Measurements from ENCODE around the gene HSPB1.

HSPB1 gene

DNA sequence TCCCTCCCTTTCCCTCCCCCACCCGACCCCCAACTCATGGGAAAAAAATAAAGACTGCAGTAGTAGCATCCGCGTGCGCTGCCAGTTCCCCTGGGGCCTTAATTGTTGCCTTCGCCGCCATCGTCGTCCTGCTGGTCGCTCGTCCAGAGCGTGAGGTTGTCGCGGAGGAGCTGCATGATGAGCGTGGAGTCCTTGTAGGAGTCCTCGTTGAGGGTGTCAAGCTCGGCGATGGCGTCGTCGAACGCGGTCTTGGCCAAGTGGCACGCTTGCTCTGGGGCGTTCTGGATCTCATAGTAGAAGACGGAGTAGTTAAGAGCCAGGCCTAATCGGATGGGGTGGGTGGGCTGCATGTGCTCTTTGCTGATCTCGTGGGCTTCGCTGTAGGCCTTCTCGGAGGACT, 27.0 kb downstream of the HSPB1 start:
- no peak overlapping the region for H3K14ac ChIP-seq (ENCODE audit: low read length)
- H3K36me3 ChIP-seq (ENCODE audit: control insufficient read depth in 1 of 2, insufficient read depth in 2 of 2, low read length in 2 of 2): peaks cover 38 to 58% of the 10 kb centered on the region in 2 experiments
- H3K9me3 ChIP-seq (ENCODE audit: insufficient read depth, low read depth, low read length): no peaks in the 10 kb centered on the region
- H4K8ac ChIP-seq (ENCODE audit: low read depth, low read length): no peak overlapping the region
- H3K4ac ChIP-seq (ENCODE audit: low read depth, low read length): no peak overlapping the region
- H4K91ac ChIP-seq (ENCODE audit: low read depth, low read length): no peak overlapping the region
- H3K18ac ChIP-seq (ENCODE audit: low read length): no peak overlapping the region
- no peak overlapping the region for H2BK120ac ChIP-seq (ENCODE audit: insufficient read depth, low read length, poor library complexity)
- no peak overlapping the region for H3K4me3 ChIP-seq (ENCODE audit: low read depth, low read length)
- no peak overlapping the region for H2AK5ac ChIP-seq (ENCODE audit: low read length)
- no peaks in the 10 kb centered on the region for H3K27me3 ChIP-seq (ENCODE audit: insufficient read depth, low read length)
- no peak overlapping the region for H4K12ac ChIP-seq (ENCODE audit: low read depth, low read length)
- H3K4me2 ChIP-seq (ENCODE audit: low read length): no peak overlapping the region
- no peak overlapping the region for H3K9ac ChIP-seq (ENCODE audit: low read length)
- H2BK12ac ChIP-seq (ENCODE audit: low read length): no peak overlapping the region
- no peak for DNase-seq
- peaks cover 3% of the 10 kb centered on the region in 2 experiments for H3K4me1 ChIP-seq (ENCODE audit: control insufficient read depth in 1 of 2, insufficient read depth in 2 of 2, low read length in 2 of 2)
- peaks cover 13% of the 10 kb centered on the region for H3K79me2 ChIP-seq (ENCODE audit: control insufficient read depth, insufficient read depth, low read length, poor library complexity)
- no peaks in the 10 kb centered on the region for H3K79me1 ChIP-seq (ENCODE audit: low read length)
- H3K27ac ChIP-seq (ENCODE audit: low read depth, low read length): no peak overlapping the region
- no peak overlapping the region for H2AFZ ChIP-seq (ENCODE audit: insufficient read depth, low read length, poor library complexity)
- no CpG with 5 or more reads among the region's 29 CpGs for WGBS (ENCODE audit: extremely low coverage, insufficient coverage, insufficient read length)
- no peak overlapping the region for H3K23ac ChIP-seq (ENCODE audit: low read length)
- H2BK5ac ChIP-seq (ENCODE audit: low read depth, low read length, poor library complexity): no peak overlapping the region

DNA sequence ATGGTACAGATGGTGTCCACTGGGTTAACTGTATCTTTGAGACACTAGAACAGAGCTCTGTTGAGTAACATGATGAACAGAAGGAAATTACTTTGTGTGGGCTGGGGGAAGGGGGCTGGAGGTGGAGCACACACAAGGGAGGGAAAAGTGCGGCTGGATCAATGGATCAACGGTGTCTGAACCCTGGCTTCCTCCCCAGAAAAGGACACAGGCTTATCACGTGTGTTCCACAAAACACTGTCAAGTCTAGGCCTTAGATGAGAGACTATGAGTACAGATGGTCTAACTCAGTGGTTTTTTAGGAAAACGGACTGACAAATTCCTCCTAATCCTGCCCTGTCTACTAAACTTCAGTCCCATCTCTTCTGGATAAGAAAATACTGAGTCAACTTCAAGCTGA, 27.8 kb downstream of the HSPB1 start:
- Histone ChIP-seq H3K4me3 (ENCODE audit: low read depth, low read length) (no peak overlapping the region), H3K79me1 (ENCODE audit: low read length) (no peaks in the 10 kb centered on the region), H4K12ac (ENCODE audit: low read depth, low read length) (no peak overlapping the region), H2AK5ac (ENCODE audit: low read length) (no peak overlapping the region), H3K9ac (ENCODE audit: low read length) (no peak overlapping the region), H4K8ac (ENCODE audit: low read depth, low read length) (no peak overlapping the region), H3K9me3 (ENCODE audit: insufficient read depth, low read depth, low read length) (no peaks in the 10 kb centered on the region), H3K27ac (ENCODE audit: low read depth, low read length) (no peak overlapping the region), H2AFZ (ENCODE audit: insufficient read depth, low read length, poor library complexity) (no peak overlapping the region), H2BK120ac (ENCODE audit: insufficient read depth, low read length, poor library complexity) (no peak overlapping the region), H3K14ac (ENCODE audit: low read length) (no peak overlapping the region), H4K91ac (ENCODE audit: low read depth, low read length) (no peak overlapping the region), H3K4ac (ENCODE audit: low read depth, low read length) (no peak overlapping the region), H3K4me2 (ENCODE audit: low read length) (no peak overlapping the region), H3K79me2 (ENCODE audit: control insufficient read depth, insufficient read depth, low read length, poor library complexity) (peaks cover 15% of the 10 kb centered on the region), H3K36me3 (ENCODE audit: control insufficient read depth in 1 of 2, insufficient read depth in 2 of 2, low read length in 2 of 2) (peaks cover 35 to 52% of the 10 kb centered on the region in 2 experiments), H3K27me3 (ENCODE audit: insufficient read depth, low read length) (no peaks in the 10 kb centered on the region), H2BK12ac (ENCODE audit: low read length) (no peak overlapping the region), H3K18ac (ENCODE audit: low read length) (no peak overlapping the region), H2BK5ac (ENCODE audit: low read depth, low read length, poor library complexity) (no peak overlapping the region), H3K4me1 (ENCODE audit: control insufficient read depth in 1 of 2, insufficient read depth in 2 of 2, low read length in 2 of 2) (peaks cover 3% of the 10 kb centered on the region in 2 experiments), H3K23ac (ENCODE audit: low read length) (no peak overlapping the region)
- WGBS (ENCODE audit: extremely low coverage, insufficient coverage, insufficient read length): no CpG with 5 or more reads among the region's 4 CpGs
- DNase-seq: no peak

DNA sequence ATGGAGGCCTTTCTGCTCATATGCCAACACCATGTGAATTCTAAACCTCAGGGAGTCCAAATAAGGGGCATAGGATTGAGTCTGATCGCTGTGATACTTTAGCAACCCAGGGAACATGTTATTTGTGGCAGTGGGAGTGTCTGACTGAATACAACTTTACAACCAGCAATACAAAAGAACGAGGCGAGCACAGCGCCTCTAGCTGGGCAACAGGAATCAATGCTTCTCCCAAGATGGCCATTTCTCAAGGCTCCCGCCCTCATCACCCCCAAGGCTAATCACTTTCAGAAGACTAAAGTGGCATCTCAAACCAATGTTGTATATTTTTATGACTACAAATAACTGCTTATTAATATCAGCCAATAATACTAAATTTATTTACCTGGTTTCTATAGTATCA, 28.2 kb downstream of the HSPB1 start:
- peaks cover 32 to 49% of the 10 kb centered on the region in 2 experiments for H3K36me3 ChIP-seq (ENCODE audit: control insufficient read depth in 1 of 2, insufficient read depth in 2 of 2, low read length in 2 of 2)
- H2BK120ac ChIP-seq (ENCODE audit: insufficient read depth, low read length, poor library complexity): no peak overlapping the region
- H3K14ac ChIP-seq (ENCODE audit: low read length): no peak overlapping the region
- H4K91ac ChIP-seq (ENCODE audit: low read depth, low read length): no peak overlapping the region
- no peak overlapping the region for H2AK5ac ChIP-seq (ENCODE audit: low read length)
- H3K18ac ChIP-seq (ENCODE audit: low read length): no peak overlapping the region
- no peak overlapping the region for H4K8ac ChIP-seq (ENCODE audit: low read depth, low read length)
- no peaks in the 10 kb centered on the region for H3K79me1 ChIP-seq (ENCODE audit: low read length)
- no peak overlapping the region for H2BK5ac ChIP-seq (ENCODE audit: low read depth, low read length, poor library complexity)
- no peaks in the 10 kb centered on the region for H3K9me3 ChIP-seq (ENCODE audit: insufficient read depth, low read depth, low read length)
- no peak overlapping the region for H2AFZ ChIP-seq (ENCODE audit: insufficient read depth, low read length, poor library complexity)
- no peaks in the 10 kb centered on the region for H3K27me3 ChIP-seq (ENCODE audit: insufficient read depth, low read length)
- no peak overlapping the region for H3K27ac ChIP-seq (ENCODE audit: low read depth, low read length)
- no peak overlapping the region for H3K4me3 ChIP-seq (ENCODE audit: low read depth, low read length)
- H3K4ac ChIP-seq (ENCODE audit: low read depth, low read length): no peak overlapping the region
- no peak overlapping the region for H3K23ac ChIP-seq (ENCODE audit: low read length)
- DNase-seq: no peak
- H2BK12ac ChIP-seq (ENCODE audit: low read length): no peak overlapping the region
- H3K9ac ChIP-seq (ENCODE audit: low read length): no peak overlapping the region
- H4K12ac ChIP-seq (ENCODE audit: low read depth, low read length): no peak overlapping the region
- H3K79me2 ChIP-seq (ENCODE audit: control insufficient read depth, insufficient read depth, low read length, poor library complexity): peaks cover 15% of the 10 kb centered on the region
- H3K4me1 ChIP-seq (ENCODE audit: control insufficient read depth in 1 of 2, insufficient read depth in 2 of 2, low read length in 2 of 2): peaks cover 3% of the 10 kb centered on the region in 2 experiments
- no peak overlapping the region for H3K4me2 ChIP-seq (ENCODE audit: low read length)
- WGBS (ENCODE audit: extremely low coverage, insufficient coverage, insufficient read length): no CpG with 5 or more reads among the region's 5 CpGs

DNA sequence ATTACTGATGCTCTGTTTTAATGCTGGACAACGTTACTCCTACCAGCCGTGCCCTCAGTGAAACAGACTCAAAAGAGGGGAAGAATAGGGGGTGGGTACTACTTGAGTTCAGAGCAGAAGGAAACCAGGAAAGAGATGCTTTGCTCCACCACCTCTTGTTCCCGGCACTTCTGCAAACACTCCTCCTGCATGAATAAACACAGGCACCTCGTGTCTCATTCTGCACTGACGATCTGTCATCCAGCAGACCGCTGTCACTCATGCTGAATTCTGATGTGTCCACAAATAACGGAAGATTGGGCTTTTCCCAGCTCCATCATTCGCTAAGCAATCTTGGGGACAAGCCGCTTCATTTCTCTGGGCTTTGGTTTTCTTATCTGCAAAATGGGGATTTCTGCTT, 29.6 kb downstream of the HSPB1 start:
- H3K4me1 ChIP-seq (ENCODE audit: control insufficient read depth in 1 of 2, insufficient read depth in 2 of 2, low read length in 2 of 2): peaks cover 3% of the 10 kb centered on the region in 2 experiments
- no peak overlapping the region for H3K4ac ChIP-seq (ENCODE audit: low read depth, low read length)
- H4K12ac ChIP-seq (ENCODE audit: low read depth, low read length): no peak overlapping the region
- no peaks in the 10 kb centered on the region for H3K27me3 ChIP-seq (ENCODE audit: insufficient read depth, low read length)
- H3K4me3 ChIP-seq (ENCODE audit: low read depth, low read length): no peak overlapping the region
- H2AK5ac ChIP-seq (ENCODE audit: low read length): no peak overlapping the region
- H4K8ac ChIP-seq (ENCODE audit: low read depth, low read length): no peak overlapping the region
- no peak overlapping the region for H3K9ac ChIP-seq (ENCODE audit: low read length)
- DNase-seq: no peak
- H2BK5ac ChIP-seq (ENCODE audit: low read depth, low read length, poor library complexity): no peak overlapping the region
- H3K36me3 ChIP-seq (ENCODE audit: control insufficient read depth in 1 of 2, insufficient read depth in 2 of 2, low read length in 2 of 2): peaks cover 23 to 44% of the 10 kb centered on the region in 2 experiments
- H3K79me1 ChIP-seq (ENCODE audit: low read length): no peaks in the 10 kb centered on the region
- H2BK12ac ChIP-seq (ENCODE audit: low read length): no peak overlapping the region
- H3K14ac ChIP-seq (ENCODE audit: low read length): no peak overlapping the region
- H3K79me2 ChIP-seq (ENCODE audit: control insufficient read depth, insufficient read depth, low read length, poor library complexity): peaks cover 15% of the 10 kb centered on the region
- H3K4me2 ChIP-seq (ENCODE audit: low read length): no peak overlapping the region
- H3K9me3 ChIP-seq (ENCODE audit: insufficient read depth, low read depth, low read length): no peaks in the 10 kb centered on the region
- H3K23ac ChIP-seq (ENCODE audit: low read length): no peak overlapping the region
- H3K18ac ChIP-seq (ENCODE audit: low read length): no peak overlapping the region
- H4K91ac ChIP-seq (ENCODE audit: low read depth, low read length): no peak overlapping the region
- no peak overlapping the region for H2BK120ac ChIP-seq (ENCODE audit: insufficient read depth, low read length, poor library complexity)
- no peak overlapping the region for H2AFZ ChIP-seq (ENCODE audit: insufficient read depth, low read length, poor library complexity)
- H3K27ac ChIP-seq (ENCODE audit: low read depth, low read length): no peak overlapping the region
- no CpG with 5 or more reads among the region's 9 CpGs for WGBS (ENCODE audit: extremely low coverage, insufficient coverage, insufficient read length)

Measured in trophoblast cell (in vitro differentiated cells and primary cell).